Upper lobe of left lung (tissue), 4 donors: Measurements from ENCODE around the gene SLX4IP.
"Not testable (repeated sequence)": the region's sequence is repeated elsewhere in the genome, so short reads cannot be mapped to it uniquely, and the experiment has no call there.

Experiments
- POLR2AphosphoS5 ChIP-seq, 2 donors: sonication (generic); formaldehyde crosslinking; IDR thresholded peaks; one replicate each; pipeline ENCODE4 v1.5.1; 2017; ENCODE audit warnings: antibody characterized with exemption in 2 of 2
- TF ChIP-seq, protein P1 (sequence below), 6 experiments: fragments of 450-650 bp in 4 of 6; fragments of 200-600 bp in 2 of 6; sonication (generic) in 2 of 6; IDR thresholded peaks; one replicate each; pipeline ENCODE4 v1.5.1; 2016 to 2019; ENCODE audit warnings: antibody characterized with exemption in 6 of 6

DNA sequence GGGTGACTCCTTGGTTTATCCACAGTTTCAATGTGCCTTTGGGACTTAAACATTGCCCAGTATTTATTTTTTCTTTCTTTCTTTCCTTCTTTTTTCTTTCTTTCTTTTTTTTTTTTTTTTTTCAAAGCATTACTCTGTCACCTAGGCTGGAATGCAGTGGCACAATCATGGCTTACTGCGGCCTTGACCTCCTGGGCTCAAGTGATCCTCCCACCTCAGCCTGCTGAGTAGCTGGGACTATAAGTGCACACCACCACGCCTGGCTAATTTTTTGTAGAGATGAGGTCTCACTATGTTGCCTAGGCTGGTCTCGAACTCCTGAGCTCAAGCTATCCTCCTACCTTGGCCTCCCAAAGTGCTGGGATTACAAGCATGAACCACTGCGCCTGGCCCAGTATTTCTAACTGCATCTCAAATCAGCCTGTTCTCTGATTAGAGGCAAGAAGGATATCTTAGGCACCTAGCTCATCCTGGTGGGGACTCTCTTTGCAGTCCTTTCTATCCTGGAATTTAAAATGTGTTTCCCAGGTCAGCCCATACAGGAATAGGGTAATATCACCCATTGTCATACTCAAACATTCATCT lies 182.5 kb downstream of the SLX4IP start:
- TF ChIP-seq, protein P1, sequence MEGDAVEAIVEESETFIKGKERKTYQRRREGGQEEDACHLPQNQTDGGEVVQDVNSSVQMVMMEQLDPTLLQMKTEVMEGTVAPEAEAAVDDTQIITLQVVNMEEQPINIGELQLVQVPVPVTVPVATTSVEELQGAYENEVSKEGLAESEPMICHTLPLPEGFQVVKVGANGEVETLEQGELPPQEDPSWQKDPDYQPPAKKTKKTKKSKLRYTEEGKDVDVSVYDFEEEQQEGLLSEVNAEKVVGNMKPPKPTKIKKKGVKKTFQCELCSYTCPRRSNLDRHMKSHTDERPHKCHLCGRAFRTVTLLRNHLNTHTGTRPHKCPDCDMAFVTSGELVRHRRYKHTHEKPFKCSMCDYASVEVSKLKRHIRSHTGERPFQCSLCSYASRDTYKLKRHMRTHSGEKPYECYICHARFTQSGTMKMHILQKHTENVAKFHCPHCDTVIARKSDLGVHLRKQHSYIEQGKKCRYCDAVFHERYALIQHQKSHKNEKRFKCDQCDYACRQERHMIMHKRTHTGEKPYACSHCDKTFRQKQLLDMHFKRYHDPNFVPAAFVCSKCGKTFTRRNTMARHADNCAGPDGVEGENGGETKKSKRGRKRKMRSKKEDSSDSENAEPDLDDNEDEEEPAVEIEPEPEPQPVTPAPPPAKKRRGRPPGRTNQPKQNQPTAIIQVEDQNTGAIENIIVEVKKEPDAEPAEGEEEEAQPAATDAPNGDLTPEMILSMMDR (IDR thresholded peaks at IDR 0.05), result not testable (repeated sequence)
- not testable (repeated sequence) for TF ChIP-seq POLR2AphosphoS5 (IDR thresholded peaks at IDR 0.05)
